AG04450 (cell line): ENCODE data around the gene WIPF3. TPM values are rescaled to one million over a fixed set of nuclear protein-coding genes. Genes with fewer than 3 reads are reported as not detected.

Experiments
- CTCF ChIA-PET: fragments of 300-600, 350-600 bp; formaldehyde crosslinking; extraction: SDS; loops from one replicate; lab custom pipeline; 2022; ENCODE audit warnings: antibody characterized with exemption, inconsistent platforms; lab: Charles Lee
- POLR2A ChIA-PET: fragments of 350-600 bp; formaldehyde crosslinking; extraction: SDS; loops from one replicate; lab custom pipeline; 2021; ENCODE audit warnings: antibody characterized with exemption, inconsistent platforms; lab: Yijun Ruan, JAX
- DNase-seq: peaks from one replicate; pipeline ENCODE4 v3.0.0-alpha.2; 2011; ENCODE audit warnings: low read depth, low spot score
- H3K27ac ChIP-seq: one replicate; pipeline ENCODE4 v1.5.1; 2012; ENCODE audit warnings: low read depth, low read length, control low read depth
- H3K27me3 ChIP-seq: one replicate; pipeline ENCODE4 v1.6.0; 2012; ENCODE audit warnings: low read length; ENCODE audit not compliant: control insufficient read depth, insufficient read depth
- H3K4me3 ChIP-seq: 2 replicates; pipeline ENCODE4 v1.5.1; 2011; ENCODE audit warnings: mild to moderate bottlenecking, low read depth, low read length, control low read depth
- H3K9me3 ChIP-seq: 2 replicates; pipeline ENCODE4 v1.5.1; 2012; ENCODE audit warnings: low read length; ENCODE audit not compliant: control insufficient read depth, insufficient read depth
- CTCF ChIP-seq: IDR thresholded peaks from 2 replicates; pipeline ENCODE4 v1.5.1; 2011; ENCODE audit warnings: low read depth, low read length, control low read depth, inconsistent platforms
- polyA plus RNA-seq: library from polyadenylated mRNA; depleted of rRNA; stranded (reverse); fragments of >200 nt; gene quantifications from 2 replicates; pipeline ENCODE4 v1.2.3, GENCODE V29; 2011

Gene WIPF3
- polyA plus RNA-seq, 1 experiment, result not detected

GRCh38 chr7:29926741-29927140 lies 120.4 kb downstream of the WIPF3 start:
- POLR2A ChIA-PET, result no interaction called here

GRCh38 chr7:29929018-29929807 lies 122.9 kb downstream of the WIPF3 start:
- DNase-seq, result no peak
- POLR2A ChIA-PET, result no interaction called here
- no peak for TF ChIP-seq CTCF
- Histone ChIP-seq H3K4me3 (no peak overlapping the region), H3K27me3 (no peaks in the 10 kb centered on the region), H3K27ac (no peak overlapping the region), H3K9me3 (no peaks in the 10 kb centered on the region)
- CTCF ChIA-PET, result interaction anchor here (1.1 to 5.7 kb wide), 5 partner anchors 8 to 182 kb away, joined by 3 to 52 read pairs (median 5); no protein-coding TSS in a partner anchor

More at GRCh38 chr7:29926741-29927140, 120.4 kb downstream of the WIPF3 start:
- H3K27me3 ChIP-seq, result no peaks in the 10 kb centered on the region
- CTCF ChIA-PET, result interaction anchor here (0.6 to 0.7 kb wide), 2 partner anchors 120 to 135 kb away, joined by 3 to 5 read pairs; no protein-coding TSS in a partner anchor
- no peak overlapping the region for H3K27ac ChIP-seq
- H3K9me3 ChIP-seq, result no peaks in the 10 kb centered on the region
- no peak for DNase-seq
- no peak for TF ChIP-seq CTCF
- H3K4me3 ChIP-seq, result no peak overlapping the region

- no peak for TF ChIP-seq CTCF
- ChIA-PET CTCF (interaction anchor here (1.7 to 2.5 kb wide), 2 partner anchors 14 to 128 kb away, joined by 10 to 11 read pairs; no protein-coding TSS in a partner anchor), POLR2A (interaction anchor here (1.1 kb wide), 1 partner anchor 91 kb away, joined by 3 read pairs; the partner anchor contains the start of gene FKBP14)
- Histone ChIP-seq H3K9me3 (no peaks in the 10 kb centered on the region), H3K27me3 (no peaks in the 10 kb centered on the region), H3K4me3 (no peak overlapping the region), H3K27ac (no peak overlapping the region)
- no peak for DNase-seq
Measured at GRCh38 chr7:29935111-29935510, 128.8 kb downstream of the WIPF3 start.

GRCh38 chr7:29937132-29937531 lies 130.8 kb downstream of the WIPF3 start:
- TF ChIP-seq CTCF, result no peak
- Histone ChIP-seq H3K4me3 (no peak overlapping the region), H3K27ac (no peak overlapping the region), H3K9me3 (no peaks in the 10 kb centered on the region), H3K27me3 (no peaks in the 10 kb centered on the region)
- DNase-seq, result no peak
- ChIA-PET CTCF (interaction anchor here (1.0 to 1.2 kb wide), 2 partner anchors 15 to 16 kb away, joined by 3 to 6 read pairs; no protein-coding TSS in a partner anchor), POLR2A (no interaction called here)

- DNase-seq, result no peak
- Histone ChIP-seq H3K9me3 (no peaks in the 10 kb centered on the region), H3K4me3 (no peak overlapping the region), H3K27me3 (no peaks in the 10 kb centered on the region), H3K27ac (no peak overlapping the region)
- TF ChIP-seq CTCF, result no peak
- ChIA-PET POLR2A (no interaction called here), CTCF (interaction anchor here (2.6 kb wide), 1 partner anchor 19 kb away, joined by 11 read pairs; no protein-coding TSS in a partner anchor)
Measured at GRCh38 chr7:29940199-29940598, 133.9 kb downstream of the WIPF3 start.
